Colonic mucosa (tissue), 4 donors: ENCODE data around the gene SEC11A. TPM values are rescaled to one million over a fixed set of nuclear protein-coding genes. Genes with fewer than 3 reads are reported as not detected.
"Not testable (repeated sequence)": the region's sequence is repeated elsewhere in the genome, so short reads cannot be mapped to it uniquely, and the experiment has no call there.

Experiments
- DNase-seq: peaks from one replicate; pipeline ENCODE4 v3.0.0-alpha.2; 2020
- H3K27ac ChIP-seq: fragments of 200-600 bp; one replicate; pipeline ENCODE4 v1.8.0; 2021
- H3K27me3 ChIP-seq: fragments of 200-600 bp; one replicate; pipeline ENCODE4 v1.8.0; 2021
- H3K36me3 ChIP-seq: fragments of 200-600 bp; one replicate; pipeline ENCODE4 v1.8.0; 2021
- H3K4me1 ChIP-seq: fragments of 200-600 bp; one replicate; pipeline ENCODE4 v1.8.0; 2021; ENCODE audit warnings: mild to moderate bottlenecking
- H3K4me3 ChIP-seq: fragments of 200-600 bp; one replicate; pipeline ENCODE4 v1.8.0; 2021
- H3K9ac ChIP-seq, 2 donors: one replicate each; pipeline ENCODE4 v1.7.0; 2013; ENCODE audit warnings: control low read depth in 2 of 2, low read depth in 2 of 2, low read length in 2 of 2
- H3K9me3 ChIP-seq: fragments of 200-600 bp; one replicate; pipeline ENCODE4 v1.8.0; 2021
- intact Hi-C: fragments of 100-400 bp; cut with DNase I; formaldehyde crosslinking; loops from one replicate; pipeline ENCODE4 v1.14.1; 2022
- total RNA-seq, 2 donors: library from RNA; stranded (reverse); fragmentation: NEBNext Ultra II Directional in 1 of 2; extraction: Animal tissue kit (Norgen Biotek cat#: 25700) in 1 of 2; gene quantifications; one replicate each; pipeline ENCODE4 v1.2.1, GENCODE V29; 2021
- TF ChIP-seq, protein P1 (sequence below): fragments of 200-600 bp; IDR thresholded peaks from one replicate; pipeline ENCODE4 v1.8.0; 2022; ENCODE audit warnings: antibody characterized with exemption, mild to moderate bottlenecking
- donor health status: healthy.
- donor health status: DM: no; HTN: no; CAD: no.
- donor health status: DM: no; HTN: no; CAD: no.

The SEC11A gene
- total RNA-seq, 2 donors from 2014 or later = 146 to 154 TPM

DNA sequence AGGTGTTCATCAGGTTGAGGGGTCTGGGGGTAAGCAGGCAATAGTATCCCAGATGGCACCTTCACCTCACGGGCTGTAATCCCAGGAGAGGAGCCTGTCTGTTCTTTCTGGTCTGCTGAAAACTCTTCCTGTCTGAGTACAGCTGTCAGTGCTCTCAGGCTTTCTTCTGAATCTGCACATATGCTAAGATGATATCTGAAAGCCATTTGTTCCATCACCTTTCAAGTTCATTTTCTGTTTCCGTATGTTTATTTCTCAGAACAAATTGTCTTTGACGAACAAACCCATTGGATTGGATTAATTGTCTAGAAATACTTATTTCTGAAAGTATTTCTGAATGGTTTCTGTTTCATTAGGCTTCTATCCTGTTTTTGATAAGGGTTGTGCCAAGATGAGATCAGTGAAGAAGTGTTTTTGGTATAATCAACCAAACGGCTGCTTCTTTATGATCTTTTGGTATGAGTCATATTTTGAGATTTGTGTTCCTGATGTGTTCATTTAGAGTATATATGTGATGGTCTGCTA, 45.7 kb upstream of the SEC11A start:
- Histone ChIP-seq H3K9ac (no peak overlapping the region), H3K27ac (no peak overlapping the region), H3K4me1 (peaks cover 8% of the 10 kb centered on the region), H3K36me3 (no peaks in the 10 kb centered on the region), H3K4me3 (no peak overlapping the region), H3K27me3 (no peaks in the 10 kb centered on the region), H3K9me3 (no peaks in the 10 kb centered on the region)
- intact Hi-C loops = no loop called here
- TF ChIP-seq, protein P1, sequence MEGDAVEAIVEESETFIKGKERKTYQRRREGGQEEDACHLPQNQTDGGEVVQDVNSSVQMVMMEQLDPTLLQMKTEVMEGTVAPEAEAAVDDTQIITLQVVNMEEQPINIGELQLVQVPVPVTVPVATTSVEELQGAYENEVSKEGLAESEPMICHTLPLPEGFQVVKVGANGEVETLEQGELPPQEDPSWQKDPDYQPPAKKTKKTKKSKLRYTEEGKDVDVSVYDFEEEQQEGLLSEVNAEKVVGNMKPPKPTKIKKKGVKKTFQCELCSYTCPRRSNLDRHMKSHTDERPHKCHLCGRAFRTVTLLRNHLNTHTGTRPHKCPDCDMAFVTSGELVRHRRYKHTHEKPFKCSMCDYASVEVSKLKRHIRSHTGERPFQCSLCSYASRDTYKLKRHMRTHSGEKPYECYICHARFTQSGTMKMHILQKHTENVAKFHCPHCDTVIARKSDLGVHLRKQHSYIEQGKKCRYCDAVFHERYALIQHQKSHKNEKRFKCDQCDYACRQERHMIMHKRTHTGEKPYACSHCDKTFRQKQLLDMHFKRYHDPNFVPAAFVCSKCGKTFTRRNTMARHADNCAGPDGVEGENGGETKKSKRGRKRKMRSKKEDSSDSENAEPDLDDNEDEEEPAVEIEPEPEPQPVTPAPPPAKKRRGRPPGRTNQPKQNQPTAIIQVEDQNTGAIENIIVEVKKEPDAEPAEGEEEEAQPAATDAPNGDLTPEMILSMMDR = no peak
- no peak for DNase-seq

DNA sequence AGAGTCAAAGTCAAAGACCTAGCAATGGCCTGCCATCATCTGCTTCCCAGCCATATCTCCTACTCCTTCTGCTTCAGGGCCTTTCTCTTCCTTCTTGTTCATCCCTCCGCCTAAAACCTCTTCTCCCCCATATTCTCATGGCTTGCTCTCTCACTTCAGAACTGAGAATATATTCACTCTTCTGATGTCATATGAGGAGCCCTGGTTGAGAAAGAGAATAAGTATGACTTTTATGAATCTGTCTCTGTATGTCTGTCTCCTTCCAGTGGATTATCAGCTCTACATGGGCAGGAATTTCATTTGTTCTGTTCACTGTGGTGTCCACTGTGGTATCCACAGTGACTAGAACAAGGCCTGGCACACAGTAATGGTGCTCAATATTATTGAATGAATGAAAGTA, 44.3 kb upstream of the SEC11A start:
- TF ChIP-seq, protein P1 = no peak
- H3K36me3 ChIP-seq = no peaks in the 10 kb centered on the region
- H3K4me3 ChIP-seq = no peak overlapping the region
- H3K4me1 ChIP-seq = peaks cover 12% of the 10 kb centered on the region
- no peaks in the 10 kb centered on the region for H3K27me3 ChIP-seq
- intact Hi-C loops = no loop called here
- no peak for DNase-seq
- no peak overlapping the region for H3K9ac ChIP-seq
- H3K9me3 ChIP-seq = no peaks in the 10 kb centered on the region
- no peak overlapping the region for H3K27ac ChIP-seq

DNA sequence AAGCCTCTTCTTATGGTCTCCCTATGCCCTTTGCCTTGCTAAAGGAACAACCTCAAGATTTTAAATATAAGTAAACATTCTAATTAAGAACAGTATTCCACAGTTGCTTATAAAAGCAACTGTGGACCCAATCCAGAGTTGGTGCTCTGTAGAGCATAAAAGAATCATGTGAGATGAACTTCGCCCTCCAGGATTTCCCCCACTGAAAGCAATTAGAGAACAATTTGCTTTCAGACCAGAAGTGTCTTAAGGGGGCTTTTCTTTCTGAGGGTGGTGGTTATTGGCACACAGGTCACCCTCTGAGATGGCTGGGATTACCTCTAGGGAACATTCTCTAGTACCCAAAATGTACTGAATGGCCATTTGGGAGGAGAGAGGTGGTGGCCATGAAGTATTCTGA, 43.1 kb upstream of the SEC11A start:
- Histone ChIP-seq H3K9me3 (no peaks in the 10 kb centered on the region), H3K9ac (no peak overlapping the region), H3K4me1 (peaks cover 16% of the 10 kb centered on the region), H3K27ac (no peak overlapping the region), H3K36me3 (no peaks in the 10 kb centered on the region), H3K4me3 (no peak overlapping the region), H3K27me3 (no peaks in the 10 kb centered on the region)
- DNase-seq = no peak
- TF ChIP-seq, protein P1 = no peak
- intact Hi-C loops = no loop called here

DNA sequence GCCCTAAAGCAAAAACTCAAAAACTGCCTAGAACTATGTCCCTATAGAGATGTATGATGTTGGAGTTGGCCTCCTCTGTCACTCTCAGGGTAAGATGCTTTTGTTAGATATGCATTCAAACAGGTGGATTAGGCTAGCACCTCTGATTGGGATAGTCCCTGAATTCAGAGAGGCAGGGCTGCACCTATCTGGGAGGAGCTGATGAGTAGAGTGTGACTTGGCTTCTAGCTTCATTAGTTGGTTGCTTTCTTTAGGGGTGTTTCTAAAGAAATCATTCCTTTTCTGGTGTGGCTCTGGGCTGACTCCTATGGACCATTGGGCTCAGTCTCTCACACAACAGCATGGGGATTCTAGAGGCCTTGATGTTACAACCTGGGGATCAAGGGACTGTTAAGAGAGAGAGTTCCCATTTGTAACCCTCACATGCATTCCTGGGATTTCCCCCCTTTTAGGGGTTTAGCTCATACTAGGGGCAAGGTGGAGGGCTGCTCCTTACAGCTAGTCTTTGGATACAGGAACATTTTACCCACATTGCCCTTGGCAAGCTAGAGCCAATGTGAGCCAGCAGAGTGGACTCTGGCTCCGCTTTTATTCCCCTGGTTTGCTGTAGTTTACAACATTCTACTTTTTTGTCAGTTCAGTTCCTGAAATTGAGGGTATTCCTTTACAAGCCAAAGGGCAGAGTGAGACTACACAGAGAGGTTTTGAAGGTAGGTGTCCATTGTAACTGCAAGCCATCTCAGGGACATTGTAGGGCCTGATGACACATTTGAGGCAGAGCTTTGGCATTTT, 40.0 kb upstream of the SEC11A start:
- intact Hi-C loops = no loop called here
- peak overlapping the region in 1 of 2 donors; percentile 0 for H3K9ac ChIP-seq
- H3K4me3 ChIP-seq = no peak overlapping the region
- no peaks in the 10 kb centered on the region for H3K36me3 ChIP-seq
- DNase-seq = no peak
- H3K27ac ChIP-seq = no peak overlapping the region
- H3K4me1 ChIP-seq = peaks cover 23% of the 10 kb centered on the region
- TF ChIP-seq, protein P1 = no peak
- H3K9me3 ChIP-seq = no peaks in the 10 kb centered on the region
- H3K27me3 ChIP-seq = no peaks in the 10 kb centered on the region

DNA sequence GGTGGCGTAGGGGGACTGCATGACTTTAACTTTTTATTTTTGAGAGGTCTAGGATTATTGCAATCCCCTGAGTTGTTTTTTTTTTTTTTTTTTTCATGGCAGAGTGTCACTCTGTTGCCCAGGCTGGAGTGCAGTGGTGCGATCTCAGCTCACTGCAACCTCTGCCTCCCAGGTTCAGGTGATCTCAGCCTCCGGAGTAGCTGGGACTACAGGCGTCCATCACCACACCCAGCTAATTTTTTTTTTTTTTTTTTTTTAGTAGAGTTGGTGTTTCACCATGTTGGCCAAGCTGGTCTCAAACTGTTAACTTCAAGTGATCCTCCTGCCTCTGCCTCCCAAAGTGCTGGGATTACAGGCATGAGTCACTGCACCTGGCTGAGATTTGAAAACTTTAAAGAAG, 39.0 kb upstream of the SEC11A start:
- H3K4me3 ChIP-seq, H3K27me3 ChIP-seq, H3K27ac ChIP-seq, H3K9ac ChIP-seq, H3K9me3 ChIP-seq, H3K36me3 ChIP-seq, intact Hi-C loops, DNase-seq: not testable (repeated sequence)
- H3K4me1 ChIP-seq = peaks cover 31% of the 10 kb centered on the region

DNA sequence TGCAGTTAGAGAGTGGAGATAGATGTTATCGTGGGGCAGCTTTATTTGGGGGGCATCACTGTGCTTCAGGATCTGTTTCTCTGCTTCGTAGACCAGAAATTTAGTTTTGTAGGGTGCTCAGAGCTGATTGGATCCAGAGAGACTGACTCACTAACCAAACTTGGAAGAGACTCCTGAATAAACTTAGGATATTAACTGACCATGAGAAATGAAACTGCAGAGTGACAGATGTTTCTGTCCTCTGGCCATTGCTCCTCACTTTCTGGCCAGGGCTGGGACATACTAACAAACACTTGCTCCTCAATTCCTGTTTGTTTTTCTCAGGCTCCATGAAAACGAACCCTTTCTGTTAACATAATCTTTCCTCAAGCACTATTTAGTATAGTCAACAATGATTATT, 36.8 kb upstream of the SEC11A start:
- DNase-seq = no peak
- Histone ChIP-seq H3K27ac (no peak overlapping the region), H3K36me3 (no peaks in the 10 kb centered on the region), H3K4me3 (no peak overlapping the region), H3K4me1 (peaks cover 29% of the 10 kb centered on the region), H3K9me3 (no peaks in the 10 kb centered on the region), H3K27me3 (no peaks in the 10 kb centered on the region), H3K9ac (peak overlapping the region; percentile 22 to 27)
- intact Hi-C loops = no loop called here
- TF ChIP-seq, protein P1 = no peak
